NCI-H2081 treated with DMSO at 0.1 percent for 48 hours (cell line): ENCODE results near the gene TRIM60.
"Not testable (repeated sequence)": the region's sequence is repeated elsewhere in the genome, so short reads cannot be mapped to it uniquely, and the experiment has no call there.

Experiments used
- DNase-seq: peaks from one replicate; lab custom pipeline; 2025; lab: John Stamatoyannopoulos, UW

Gene TRIM60

GRCh38 chr4:165031436-165032211 lies at the start of gene TRIM60:
TRIM60 (plus strand) TSS chr4:165031999; CDS start chr4:165040073, 8,074 bp downstream.
- no peak for DNase-seq

GRCh38 chr4:164989471-164989870 lies 42.3 kb upstream of the TRIM60 start:
- DNase-seq = no peak

GRCh38 chr4:164990786-164991185 lies 41.0 kb upstream of the TRIM60 start:
- DNase-seq = not testable (repeated sequence)

GRCh38 chr4:164996123-164996522 lies 35.7 kb upstream of the TRIM60 start:
- not testable (repeated sequence) for DNase-seq

GRCh38 chr4:164997324-164997723 lies 34.5 kb upstream of the TRIM60 start:
- no peak for DNase-seq

GRCh38 chr4:164997941-164998340 lies 33.9 kb upstream of the TRIM60 start:
- DNase-seq = no peak

- DNase-seq = not testable (repeated sequence)
Measured at GRCh38 chr4:164998526-164999080, 33.2 kb upstream of the TRIM60 start.

GRCh38 chr4:165001957-165002356 lies 29.8 kb upstream of the TRIM60 start:
- DNase-seq = not testable (repeated sequence)

GRCh38 chr4:165005352-165005925 lies 26.4 kb upstream of the TRIM60 start:
- DNase-seq = no peak

- no peak for DNase-seq
Measured at GRCh38 chr4:165006456-165006855, 25.3 kb upstream of the TRIM60 start.

- no peak for DNase-seq
Measured at GRCh38 chr4:165006886-165007285, 24.9 kb upstream of the TRIM60 start.

- no peak for DNase-seq
Measured at GRCh38 chr4:165009493-165010227, 22.1 kb upstream of the TRIM60 start.

- DNase-seq = no peak
Measured at GRCh38 chr4:165010487-165010886, 21.3 kb upstream of the TRIM60 start.

- no peak for DNase-seq
Measured at GRCh38 chr4:165010991-165011390, 20.8 kb upstream of the TRIM60 start.

- no peak for DNase-seq
Measured at GRCh38 chr4:165011403-165011802, 20.4 kb upstream of the TRIM60 start.

- DNase-seq = no peak
Measured at GRCh38 chr4:165013691-165014090, 18.1 kb upstream of the TRIM60 start.

- DNase-seq = no peak
Measured at GRCh38 chr4:165016971-165017370, 14.8 kb upstream of the TRIM60 start.

- DNase-seq = not testable (repeated sequence)
Measured at GRCh38 chr4:165019995-165020394, 11.8 kb upstream of the TRIM60 start.

- not testable (repeated sequence) for DNase-seq
Measured at GRCh38 chr4:165025782-165026181, 6.0 kb upstream of the TRIM60 start.

- DNase-seq = no peak
Measured at GRCh38 chr4:165027762-165028402, 3.9 kb upstream of the TRIM60 start.

- no peak for DNase-seq
Measured at GRCh38 chr4:165048170-165048569, 16.4 kb downstream of the TRIM60 start.

GRCh38 chr4:165052627-165053026 lies 20.8 kb downstream of the TRIM60 start:
- DNase-seq = no peak
